OCI-LY7 (cell line): ENCODE measurements around the gene CDC5L.
A peak's percentile ranks its signal among the peaks of the same experiment; 100 is the strongest.

Source experiments
- CTCF ChIP-seq: fragments of 200-600 bp; sonication (generic); conservative IDR thresholded peaks from 2 replicates; pipeline ENCODE4 v1.5.1; 2014; ENCODE audit warnings: mild to moderate bottlenecking, antibody characterized with exemption, low read length, moderate library complexity, mixed read lengths
- EZH2phosphoT487 ChIP-seq: fragments of 200-600 bp; sonication (generic); IDR thresholded peaks from 2 replicates; pipeline ENCODE4 v1.6.1; 2018; ENCODE audit warnings: low read depth, borderline replicate concordance, mild to moderate bottlenecking, mixed run types, antibody characterized with exemption, low read length, moderate library complexity, mixed read lengths

- TF ChIP-seq CTCF: peak; percentile 89
- no peak for TF ChIP-seq EZH2phosphoT487
Observed at GRCh38 chr6:44456070-44456965, 68.8 kb downstream of the CDC5L start.
